ENCODE measurements around the gene IGSF22. TPM values are rescaled to one million over a fixed set of nuclear protein-coding genes. Genes with fewer than 3 reads are reported as not detected.
A peak's percentile ranks its signal among the peaks of the same experiment; 100 is the strongest.
"Not testable (repeated sequence)": the region's sequence is repeated elsewhere in the genome, so short reads cannot be mapped to it uniquely, and the experiment has no call there.

IGSF22 gene
- total RNA-seq, 1 donor from 2014 or later, result not detected

- intact Hi-C loops (cut with DNase I), result loop anchor here (1.0 to 5.0 kb wide), 4 partner anchors 22 to 307 kb away; partner anchors contain the start of genes LDHA, TSG101 and UEVLD
- Histone ChIP-seq H3K9me3 (no peaks in the 10 kb centered on the region), H3K36me3 (peaks cover 5 to 7% of the 10 kb centered on the region in 2 donors), H3K27ac (peak overlapping the region; percentile 73 to 84), H3K27me3 (no peaks in the 10 kb centered on the region), H3K4me3 (peak overlapping the region; percentile 96 to 99), H3K4me1 (peaks cover 0 to 5% of the 10 kb centered on the region in 2 donors)
- no peak for DNase-seq (ENCODE audit: low spot score in 2 of 2)
- TF ChIP-seq CTCF (IDR thresholded peaks at IDR 0.05), result peak in 1 of 3 experiments; percentile 6
Observed at GRCh38 chr11:18699269-18699596, 26.8 kb downstream of the IGSF22 start.

- peaks cover 0 to 5% of the 10 kb centered on the region in 2 donors for H3K4me1 ChIP-seq
- peak within 1 kb of the TSS; percentile 73 to 84 for H3K27ac ChIP-seq
- no peaks in the 10 kb centered on the region for H3K27me3 ChIP-seq
- no peaks in the 10 kb centered on the region for H3K9me3 ChIP-seq
- peaks cover 5 to 7% of the 10 kb centered on the region in 2 donors for H3K36me3 ChIP-seq
- no peak for TF ChIP-seq CTCF (IDR thresholded peaks at IDR 0.05)
- intact Hi-C loops (cut with DNase I), result loop anchor here (1.0 to 5.0 kb wide), 5 partner anchors 22 to 306 kb away; partner anchors contain the start of genes LDHA, SPTY2D1, TSG101 and UEVLD
- peak within 1 kb of the TSS; percentile 96 to 99 for H3K4me3 ChIP-seq
- DNase-seq (ENCODE audit: low spot score in 2 of 2), result peak; percentile 88 to 98
Observed at GRCh38 chr11:18698341-18699268, 27.4 kb downstream of the IGSF22 start, which contains the start of gene TMEM86A. TSS of gene TMEM86A (plus strand) at chr11:18698779. CDS start at chr11:18698887, 108 bp downstream.

- Histone ChIP-seq H3K4me3 (no peak overlapping the region), H3K27me3 (no peaks in the 10 kb centered on the region), H3K9me3 (no peaks in the 10 kb centered on the region), H3K36me3 (peaks cover 5 to 7% of the 10 kb centered on the region in 2 donors), H3K27ac (peak overlapping the region in 1 of 2 donors; percentile 8), H3K4me1 (peaks cover 0 to 5% of the 10 kb centered on the region in 2 donors)
- intact Hi-C loops (cut with DNase I), result loop anchor here (5.0 kb wide), 1 partner anchor 305 kb away; the partner anchor contains the start of gene LDHA
- DNase-seq (ENCODE audit: low spot score in 2 of 2), result no peak
- no peak for TF ChIP-seq CTCF (IDR thresholded peaks at IDR 0.05)
Observed at GRCh38 chr11:18697576-18697975, 28.4 kb downstream of the IGSF22 start.

GRCh38 chr11:18696638-18697225 is 29.3 kb downstream of the IGSF22 start:
- Histone ChIP-seq H3K27ac (peak overlapping the region in 1 of 2 donors; percentile 8), H3K4me3 (no peak overlapping the region), H3K27me3 (no peaks in the 10 kb centered on the region), H3K36me3 (peaks cover 4 to 6% of the 10 kb centered on the region in 2 donors), H3K9me3 (no peaks in the 10 kb centered on the region), H3K4me1 (peaks cover 0 to 5% of the 10 kb centered on the region in 2 donors)
- DNase-seq (ENCODE audit: low spot score in 2 of 2), result no peak
- intact Hi-C loops (cut with DNase I), result loop anchor here (5.0 kb wide), 1 partner anchor 304 kb away; the partner anchor contains the start of gene LDHA
- no peak for TF ChIP-seq CTCF (IDR thresholded peaks at IDR 0.05)

- Histone ChIP-seq H3K36me3 (no peaks in the 10 kb centered on the region), H3K4me1 (no peaks in the 10 kb centered on the region), H3K27ac (no peak overlapping the region), H3K4me3 (no peak overlapping the region), H3K27me3 (no peaks in the 10 kb centered on the region), H3K9me3 (no peaks in the 10 kb centered on the region)
- no peak for DNase-seq (ENCODE audit: low spot score in 2 of 2)
- intact Hi-C loops (cut with DNase I), result no loop called here
- TF ChIP-seq CTCF (IDR thresholded peaks at IDR 0.05), result no peak
Observed at GRCh38 chr11:18692941-18693760, 32.8 kb downstream of the IGSF22 start.

GRCh38 chr11:18691467-18692140 is 34.4 kb downstream of the IGSF22 start:
- H3K36me3 ChIP-seq; intact Hi-C loops (cut with DNase I); H3K27ac ChIP-seq; H3K4me1 ChIP-seq; DNase-seq (ENCODE audit: low spot score in 2 of 2); H3K9me3 ChIP-seq; H3K4me3 ChIP-seq; H3K27me3 ChIP-seq: not testable (repeated sequence)

Measured in ascending aorta (tissue), 2 donors.